ENCODE data around the gene LIME1. TPM values are rescaled to one million over a fixed set of nuclear protein-coding genes. Genes with fewer than 3 reads are reported as not detected.

Gene LIME1
- total RNA-seq, 4 donors from 2014 or later = 11.4 to 51.9 (median 17.6) TPM

- Histone ChIP-seq H3K9me3 (no peaks in the 10 kb centered on the region), H3K4me1 (no peaks in the 10 kb centered on the region), H3K27ac (no peak overlapping the region), H3K4me3 (no peak overlapping the region), H3K36me3 (peaks cover 0 to 33% (median 0%) of the 10 kb centered on the region in 3 donors), H3K27me3 (no peaks in the 10 kb centered on the region)
- TF ChIP-seq EP300 (IDR thresholded peaks at IDR 0.05) (no peak), POLR2A (IDR thresholded peaks at IDR 0.05) (no peak), CTCF (IDR thresholded peaks at IDR 0.05) (no peak)
- no peak for DNase-seq (ENCODE audit: low spot score in 2 of 2)
- WGBS, 2 donors = 67 to 71% methylated on average over 24 to 25 of the region's 26 CpGs
These were observed 14.5 kb downstream of the LIME1 start for GRCh38 chr20:63750807-63751470.

- no peaks in the 10 kb centered on the region for H3K4me1 ChIP-seq
- H3K36me3 ChIP-seq = peaks cover 0 to 25% (median 0%) of the 10 kb centered on the region in 3 donors
- TF ChIP-seq POLR2A (IDR thresholded peaks at IDR 0.05) (no peak), CTCF (IDR thresholded peaks at IDR 0.05) (no peak), EP300 (IDR thresholded peaks at IDR 0.05) (no peak)
- H3K27me3 ChIP-seq = no peaks in the 10 kb centered on the region
- WGBS, 2 donors = 80 to 93% methylated on average over 22 to 35 of the region's 45 CpGs
- no peaks in the 10 kb centered on the region for H3K9me3 ChIP-seq
- H3K4me3 ChIP-seq = no peak overlapping the region
- no peak overlapping the region for H3K27ac ChIP-seq
- DNase-seq (ENCODE audit: low spot score in 2 of 2) = no peak
These were observed 15.2 kb downstream of the LIME1 start for GRCh38 chr20:63751471-63752271.

GRCh38 chr20:63752411-63753101, 16.1 kb downstream of the LIME1 start:
- no peak for TF ChIP-seq POLR2A (IDR thresholded peaks at IDR 0.05)
- TF ChIP-seq CTCF (IDR thresholded peaks at IDR 0.05) = no peak
- no peak for TF ChIP-seq EP300 (IDR thresholded peaks at IDR 0.05)
- no peak overlapping the region for H3K4me3 ChIP-seq
- no peaks in the 10 kb centered on the region for H3K27me3 ChIP-seq
- H3K27ac ChIP-seq = no peak overlapping the region
- DNase-seq (ENCODE audit: low spot score in 2 of 2) = no peak
- H3K9me3 ChIP-seq = no peaks in the 10 kb centered on the region
- peaks cover 0 to 22% (median 0%) of the 10 kb centered on the region in 3 donors for H3K36me3 ChIP-seq
- WGBS, 2 donors = 95 to 96% methylated on average over 43 to 45 of the region's 50 CpGs
- no peaks in the 10 kb centered on the region for H3K4me1 ChIP-seq

DNA sequence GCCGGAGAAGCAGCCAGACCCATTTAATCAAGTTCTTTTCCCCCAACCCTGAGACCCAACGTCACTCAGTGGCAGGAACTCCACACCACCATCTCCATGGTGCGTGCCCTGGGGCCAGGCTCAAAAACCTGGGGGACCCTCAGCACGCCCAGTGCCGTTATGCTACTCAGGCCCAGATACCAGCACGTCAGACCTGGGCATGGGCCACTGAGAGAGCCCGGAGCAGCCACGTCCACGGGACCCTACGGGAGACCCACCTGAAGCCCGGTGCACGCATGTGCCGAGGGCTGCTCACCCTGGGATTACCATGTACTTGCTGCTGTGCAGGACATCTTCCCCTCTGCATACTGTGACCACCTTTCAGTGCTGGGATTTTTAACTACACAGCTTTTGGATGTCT, 16.9 kb downstream of the LIME1 start:
- Histone ChIP-seq H3K27me3 (no peaks in the 10 kb centered on the region), H3K4me3 (no peak overlapping the region), H3K36me3 (peaks cover 0 to 22% (median 0%) of the 10 kb centered on the region in 3 donors), H3K4me1 (no peaks in the 10 kb centered on the region), H3K9me3 (no peaks in the 10 kb centered on the region), H3K27ac (no peak overlapping the region)
- WGBS, 2 donors = 89 to 92% methylated on average over 12 to 13 of the region's 13 CpGs
- TF ChIP-seq POLR2A (IDR thresholded peaks at IDR 0.05) (no peak), CTCF (IDR thresholded peaks at IDR 0.05) (no peak), EP300 (IDR thresholded peaks at IDR 0.05) (no peak)
- no peak for DNase-seq (ENCODE audit: low spot score in 2 of 2)
